ENCODE results near the gene PAN3.
A peak's percentile ranks its signal among the peaks of the same experiment; 100 is the strongest.
"Not testable (repeated sequence)": the region's sequence is repeated elsewhere in the genome, so short reads cannot be mapped to it uniquely, and the experiment has no call there.

GRCh38 chr13:28141542-28141941, 3.2 kb downstream of the PAN3 start:
- TF ChIP-seq FOSL1 (IDR thresholded peaks at IDR 0.05; ENCODE audit: insufficient read depth, low read depth, low read length); CTCF (IDR thresholded peaks at IDR 0.05; ENCODE audit: control extremely low read depth in 1 of 3, insufficient read depth in 1 of 3, low read depth in 1 of 3, low read length in 3 of 3); EP300 (IDR thresholded peaks at IDR 0.05; ENCODE audit: borderline replicate concordance in 1 of 2, low read depth in 2 of 2, low read length in 2 of 2); CHD7 (IDR thresholded peaks at IDR 0.05; ENCODE audit: insufficient replicate concordance, low read length); RAD21 (IDR thresholded peaks at IDR 0.05 in 1 of 2, conservative IDR thresholded peaks at IDR 0.05 in 1 of 2; ENCODE audit: low read depth in 2 of 2, low read length in 2 of 2); POLR2A (IDR thresholded peaks at IDR 0.05; ENCODE audit: control extremely low read depth in 1 of 2, low read depth in 2 of 2, low read length in 2 of 2); YY1 (IDR thresholded peaks at IDR 0.05; ENCODE audit: low read depth, low read length); TEAD4 (IDR thresholded peaks at IDR 0.05; ENCODE audit: low read depth, low read length): not testable (repeated sequence)
- TF ChIP-seq TBP (IDR thresholded peaks at IDR 0.05; ENCODE audit: low read depth, low read length), result peak; percentile 28; the same call in 1 of the 2 replicates
